HCT116 (cell line): ENCODE results near the gene OR12D2. TPM values are rescaled to one million over a fixed set of nuclear protein-coding genes. Genes with fewer than 3 reads are reported as not detected.

Experiments
- ATAC-seq: fragments of 200-7000 bp; cut with Tn5 transposase; 2 replicates; pipeline ENCODE4 v1.9.1; 2020; ENCODE audit warnings: mild to moderate bottlenecking, moderate library complexity
- BruUV-seq: library from RNA; stranded (reverse); fragments of 400-500 nt; replicated peaks from 2 replicates; lab custom pipeline; 2021; lab: Mats Ljungman, UMichigan
- CTCF ChIA-PET: fragments of 300-600 bp; sonication (Branson Sonifier 250); formaldehyde crosslinking; loops from one replicate; lab custom pipeline; 2021; ENCODE audit warnings: antibody characterized with exemption; lab: Charles Lee
- POLR2A ChIA-PET: fragments of 300-600, 350-600 bp; sonication (Branson Sonifier 250); formaldehyde crosslinking; loops from one replicate; lab custom pipeline; 2021; ENCODE audit warnings: antibody characterized with exemption; lab: Charles Lee
- RAD21 ChIA-PET, 2 experiments: fragments of 300-600 bp; sonication (Branson Sonifier 250); formaldehyde crosslinking; loops; one replicate each; lab custom pipeline; 2023; ENCODE audit warnings: low total read pairs in 2 of 2; ENCODE audit not compliant: uncharacterized antibody in 2 of 2, unreplicated experiment in 2 of 2, low non-redundant PET in 1 of 2; lab: Charles Lee
- DNase-seq: peaks from one replicate; pipeline ENCODE4 v3.0.0-alpha.2; 2010; ENCODE audit warnings: low read depth, low spot score
- H2AFZ ChIP-seq: fragments of 200-600 bp; shearing (Covaris generic), sonication (generic); 2 replicates; pipeline ENCODE4 v1.6.1; 2017; ENCODE audit warnings: low read depth, mixed run types, mixed read lengths, antibody characterized with exemption, low read length; ENCODE audit not compliant: poor library complexity, severe bottlenecking
- H3K27ac ChIP-seq: 2 replicates; pipeline ENCODE4 v1.5.1; 2012; ENCODE audit warnings: low read depth, low read length
- H3K27me3 ChIP-seq: fragments of 200-600 bp; sonication (generic); 2 replicates; pipeline ENCODE4 v1.6.1; 2016; ENCODE audit warnings: mixed run types, low read length, mixed read lengths; ENCODE audit not compliant: insufficient read depth
- H3K36me3 ChIP-seq, 2 experiments: fragments of 200-500 bp in 1 of 2; fragments of 200-600 bp in 1 of 2; sonication (Bioruptor generic) in 1 of 2; sonication (generic) in 1 of 2; 2 replicates each; pipeline versions ENCODE4 v1.5.1 to v1.6.1; 2014 to 2016; ENCODE audit warnings: low read length in 2 of 2, inconsistent platforms in 1 of 2, mixed read lengths in 1 of 2, mixed run types in 1 of 2; ENCODE audit not compliant: insufficient read depth in 2 of 2, control insufficient read depth in 1 of 2
- H3K4me1 ChIP-seq, 2 experiments: fragments of 200-600 bp in 1 of 2; sonication (generic) in 1 of 2; 2 replicates each; pipeline versions ENCODE4 v1.5.1 to v1.6.1; 2012 to 2017; ENCODE audit warnings: low read length in 2 of 2, inconsistent platforms in 1 of 2, mild to moderate bottlenecking in 1 of 2, mixed read lengths in 1 of 2, mixed run types in 1 of 2, moderate library complexity in 1 of 2; ENCODE audit not compliant: insufficient read depth in 2 of 2, control insufficient read depth in 1 of 2
- H3K4me2 ChIP-seq: fragments of 200-600 bp; sonication (generic); 2 replicates; pipeline ENCODE4 v1.6.1; 2017; ENCODE audit warnings: mixed run types, low read length, mixed read lengths
- H3K4me3 ChIP-seq, 2 experiments: fragments of 200-600 bp in 1 of 2; sonication (generic) in 1 of 2; replicated peaks in 1 of 2; 2 replicates each; pipeline ENCODE4 v1.5.1; 2011 to 2016; ENCODE audit warnings: low read length in 2 of 2, control low read depth in 1 of 2, low read depth in 1 of 2, mild to moderate bottlenecking in 1 of 2, mixed read lengths in 1 of 2, mixed run types in 1 of 2
- H3K79me2 ChIP-seq: fragments of 200-600 bp; sonication (generic); 2 replicates; pipeline ENCODE4 v1.6.1; 2017; ENCODE audit warnings: mild to moderate bottlenecking, mixed run types, low read length, moderate library complexity, mixed read lengths; ENCODE audit not compliant: insufficient read depth
- H3K9ac ChIP-seq: fragments of 200-600 bp; sonication (generic); 2 replicates; pipeline ENCODE4 v1.6.1; 2016; ENCODE audit warnings: low read length, mixed read lengths
- H3K9me2 ChIP-seq: fragments of 200-600 bp; sonication (generic), shearing (Covaris generic); 2 replicates; pipeline ENCODE4 v1.6.1; 2017; ENCODE audit warnings: mixed run types, mild to moderate bottlenecking, moderate library complexity; ENCODE audit not compliant: insufficient read depth
- H3K9me3 ChIP-seq, 2 experiments: fragments of 200-500 bp in 1 of 2; fragments of 200-600 bp in 1 of 2; sonication (Bioruptor generic) in 1 of 2; sonication (generic) in 1 of 2; 2 replicates each; pipeline ENCODE4 v1.6.1; 2014 to 2017; ENCODE audit warnings: low read length in 2 of 2, mixed read lengths in 2 of 2, inconsistent platforms in 1 of 2, low read depth in 1 of 2, mild to moderate bottlenecking in 1 of 2, mixed run types in 1 of 2, moderate library complexity in 1 of 2; ENCODE audit not compliant: control insufficient read depth in 1 of 2, insufficient read depth in 1 of 2
- H4K20me1 ChIP-seq: fragments of 200-600 bp; sonication (generic), shearing (Covaris generic); 2 replicates; pipeline ENCODE4 v1.6.1; 2017; ENCODE audit warnings: mixed run types, mild to moderate bottlenecking, moderate library complexity; ENCODE audit not compliant: insufficient read depth
- ATF3 ChIP-seq: IDR thresholded peaks from 2 replicates; pipeline ENCODE4 v1.6.1; 2012
- EGR1 ChIP-seq: IDR thresholded peaks from 2 replicates; pipeline ENCODE4 v1.6.1; 2012; ENCODE audit warnings: low read depth
- EZH2 ChIP-seq: fragments of 200-600 bp; sonication (generic); IDR thresholded peaks from 2 replicates; pipeline ENCODE4 v1.6.1; 2017; ENCODE audit warnings: antibody characterized with exemption, mixed run types
- MAX ChIP-seq: IDR thresholded peaks from 2 replicates; pipeline ENCODE4 v1.6.1; 2012
- POLR2A ChIP-seq: IDR thresholded peaks from 2 replicates; pipeline ENCODE4 v1.7.0; 2011; ENCODE audit warnings: borderline replicate concordance; ENCODE audit not compliant: insufficient read depth, insufficient read length; ENCODE audit errors: extremely low read depth
- POLR2AphosphoS5 ChIP-seq: IDR thresholded peaks from 2 replicates; pipeline ENCODE4 v1.6.1; 2011; ENCODE audit warnings: mild to moderate bottlenecking, low read depth, low read length, moderate library complexity
- RAD21 ChIP-seq: IDR thresholded peaks from 2 replicates; pipeline ENCODE4 v1.6.1; 2012; ENCODE audit warnings: low read depth, mild to moderate bottlenecking
- REST ChIP-seq: IDR thresholded peaks from 2 replicates; pipeline ENCODE4 v1.6.1; 2012; ENCODE audit warnings: low read depth
- SIN3A ChIP-seq: IDR thresholded peaks from 2 replicates; pipeline ENCODE4 v1.6.1; 2012; ENCODE audit warnings: low read depth
- SP1 ChIP-seq: IDR thresholded peaks from 2 replicates; pipeline ENCODE4 v1.6.1; 2012; ENCODE audit warnings: low read depth
- ZBTB33 ChIP-seq: IDR thresholded peaks from 2 replicates; pipeline ENCODE4 v1.6.1; 2011; ENCODE audit warnings: mild to moderate bottlenecking, low read length, moderate library complexity; ENCODE audit not compliant: insufficient replicate concordance; ENCODE audit errors: extremely low read depth
- ZFX ChIP-seq: fragments of 450-650 bp; IDR thresholded peaks from 2 replicates; pipeline ENCODE4 v1.6.1; 2017
- intact Hi-C: fragments of 100-400 bp; cut with micrococcal nuclease; formaldehyde crosslinking; loops from 2 replicates; pipeline ENCODE4 v1.10.0; 2022
- total RNA-seq: library from RNA; stranded (reverse); gene quantifications from one replicate; pipeline ENCODE4 v1.2.1, GENCODE V29; 2021; ENCODE audit not compliant: unreplicated experiment

Gene OR12D2
- total RNA-seq, 1 experiment from 2014 or later, result not detected

DNA sequence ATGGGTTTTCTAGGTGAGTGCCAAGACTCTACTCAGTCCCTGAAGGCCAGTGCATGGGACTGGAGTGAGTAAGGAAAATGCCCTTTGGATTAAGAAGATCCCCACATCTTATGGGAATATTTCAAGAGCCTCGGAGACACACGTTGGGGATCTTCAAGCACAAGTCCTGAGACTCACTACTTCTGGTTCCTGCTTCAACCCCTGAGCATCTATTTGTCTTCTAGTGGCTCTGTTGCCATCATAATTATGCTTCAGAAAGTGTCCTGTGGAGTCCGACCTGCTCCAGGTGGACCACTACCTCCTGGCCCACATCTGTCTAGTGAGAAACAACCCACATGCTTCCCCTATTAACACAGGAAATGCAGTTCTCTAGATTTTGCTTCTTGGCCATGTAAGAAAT lies 26.7 kb upstream of the OR12D2 start, which contains the start of gene OR5V1:
OR5V1 (minus strand) TSS at position 101 of the 400 bp plus-strand sequence. CDS start 12,670 bp downstream, outside the sequence.
- peak within 1 kb of the TSS; percentile 14 for H2AFZ ChIP-seq
- DNase-seq (no peak), ATAC-seq (no peak)
- no peaks in the 10 kb centered on the region for H3K9me2 ChIP-seq
- intact Hi-C loops, result no loop called here
- no peak within 1 kb of the TSS for H3K4me3 ChIP-seq
- H3K9ac ChIP-seq, result no peak within 1 kb of the TSS
- H4K20me1 ChIP-seq, result no peaks in the 10 kb centered on the region
- no peaks in the 10 kb centered on the region for H3K27me3 ChIP-seq
- ChIA-PET CTCF (interaction anchor here (0.9 kb wide), 1 partner anchor 8 kb away, joined by 3 read pairs; no protein-coding TSS in a partner anchor), RAD21 (no interaction called here), POLR2A (no interaction called here)
- no peaks in the 10 kb centered on the region for H3K9me3 ChIP-seq
- H3K4me2 ChIP-seq, result no peak within 1 kb of the TSS
- no peaks in the 10 kb centered on the region for H3K79me2 ChIP-seq
- H3K36me3 ChIP-seq, result no peaks in the 10 kb centered on the region
- TF ChIP-seq ZFX (no peak), POLR2AphosphoS5 (no peak), ATF3 (no peak), EZH2 (no peak)
- no peaks in the 10 kb centered on the region for H3K4me1 ChIP-seq
- no peak within 1 kb of the TSS for H3K27ac ChIP-seq
- BruUV-seq, result no TSS peak

GRCh38 chr6:29375191-29375590 lies 20.2 kb upstream of the OR12D2 start, which contains the start of gene OR12D3:
TSS of gene OR12D3 (minus strand) at chr6:29375291. CDS start at chr6:29375287, 4 bp downstream.
- no TSS peak for BruUV-seq
- Histone ChIP-seq H3K4me1 (no peaks in the 10 kb centered on the region), H3K27me3 (no peaks in the 10 kb centered on the region), H3K36me3 (no peaks in the 10 kb centered on the region), H3K4me3 (no peak within 1 kb of the TSS), H3K9me3 (no peaks in the 10 kb centered on the region), H3K79me2 (no peaks in the 10 kb centered on the region), H3K4me2 (no peak within 1 kb of the TSS), H2AFZ (peak within 1 kb of the TSS; percentile 87), H3K9ac (no peak within 1 kb of the TSS), H3K27ac (no peak within 1 kb of the TSS), H3K9me2 (no peaks in the 10 kb centered on the region), H4K20me1 (no peaks in the 10 kb centered on the region)
- intact Hi-C loops, result loop anchor here (5.0 kb wide), 2 partner anchors 277 to 322 kb away; no protein-coding TSS in a partner anchor
- no peak for ATAC-seq
- POLR2A ChIA-PET, result no interaction called here
- RAD21 ChIA-PET, result no interaction called here
- CTCF ChIA-PET, result interaction anchor here (2.9 to 3.0 kb wide), 3 partner anchors 214 to 321 kb away, joined by 17 to 40 read pairs (median 20); no protein-coding TSS in a partner anchor
- no peak for DNase-seq
- no peak for TF ChIP-seq MAX
- TF ChIP-seq ATF3, result no peak
- TF ChIP-seq SP1, result no peak
- TF ChIP-seq ZBTB33, result no peak
- TF ChIP-seq RAD21, result no peak
- TF ChIP-seq POLR2AphosphoS5, result no peak
- no peak for TF ChIP-seq SIN3A
- no peak for TF ChIP-seq REST
- TF ChIP-seq EZH2, result no peak
- no peak for TF ChIP-seq EGR1
- TF ChIP-seq POLR2A, result no peak
- no peak for TF ChIP-seq ZFX
